Stimulated activated CD4-positive, alpha-beta T cell treated with anti-CD3 and anti-CD28 coated beads, Interleukin-2, amount 100 ng/mL, for 24 hours (primary cell): ENCODE data around the gene IFIT1B.

Experiments used
- DNase-seq, 2 donors: peaks; one replicate each; pipeline ENCODE4 v3.0.0-alpha.2; 2020

The IFIT1B gene

DNA sequence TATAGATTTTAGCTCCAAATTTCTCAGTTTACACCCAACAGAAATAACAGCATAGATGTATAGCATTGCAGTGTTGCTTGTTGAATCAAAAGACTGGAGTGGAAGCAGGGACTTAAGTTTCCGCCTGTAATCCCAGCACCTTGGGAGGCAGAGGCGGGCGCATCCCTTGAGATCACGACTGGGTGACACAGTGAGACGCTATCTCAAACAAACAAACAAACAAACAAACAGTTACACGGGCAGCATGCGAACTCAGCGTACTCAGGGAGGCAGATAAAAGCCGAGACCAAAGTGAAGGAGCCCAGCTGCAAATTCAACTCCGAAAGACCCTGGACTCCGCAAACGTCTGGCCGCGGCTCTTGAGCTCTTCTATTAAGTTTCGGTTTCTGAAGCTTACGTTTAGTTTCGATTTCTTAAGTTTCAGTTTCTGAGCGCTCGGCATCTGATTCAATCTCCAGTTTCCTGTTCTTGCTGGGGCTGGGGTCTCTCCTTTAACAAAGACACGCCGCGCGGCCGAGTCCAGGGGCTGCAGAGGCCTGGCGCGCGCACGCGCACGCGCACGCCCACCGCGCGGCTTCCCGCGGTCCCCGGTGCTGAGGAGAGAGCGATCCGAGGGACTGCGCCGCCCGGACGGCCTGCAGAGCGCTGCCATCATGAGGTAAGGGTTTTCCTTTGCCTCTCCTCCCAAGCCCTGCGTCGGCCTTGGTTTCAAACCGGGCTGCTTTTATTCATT lies 36.5 kb downstream of the IFIT1B start, which contains the start of gene IFIT5:
IFIT5 (plus strand) TSS at position 423 of the 733 bp plus-strand sequence; CDS start at position 654, 231 bp downstream.
- DNase-seq, result peak; percentile 65

DNA sequence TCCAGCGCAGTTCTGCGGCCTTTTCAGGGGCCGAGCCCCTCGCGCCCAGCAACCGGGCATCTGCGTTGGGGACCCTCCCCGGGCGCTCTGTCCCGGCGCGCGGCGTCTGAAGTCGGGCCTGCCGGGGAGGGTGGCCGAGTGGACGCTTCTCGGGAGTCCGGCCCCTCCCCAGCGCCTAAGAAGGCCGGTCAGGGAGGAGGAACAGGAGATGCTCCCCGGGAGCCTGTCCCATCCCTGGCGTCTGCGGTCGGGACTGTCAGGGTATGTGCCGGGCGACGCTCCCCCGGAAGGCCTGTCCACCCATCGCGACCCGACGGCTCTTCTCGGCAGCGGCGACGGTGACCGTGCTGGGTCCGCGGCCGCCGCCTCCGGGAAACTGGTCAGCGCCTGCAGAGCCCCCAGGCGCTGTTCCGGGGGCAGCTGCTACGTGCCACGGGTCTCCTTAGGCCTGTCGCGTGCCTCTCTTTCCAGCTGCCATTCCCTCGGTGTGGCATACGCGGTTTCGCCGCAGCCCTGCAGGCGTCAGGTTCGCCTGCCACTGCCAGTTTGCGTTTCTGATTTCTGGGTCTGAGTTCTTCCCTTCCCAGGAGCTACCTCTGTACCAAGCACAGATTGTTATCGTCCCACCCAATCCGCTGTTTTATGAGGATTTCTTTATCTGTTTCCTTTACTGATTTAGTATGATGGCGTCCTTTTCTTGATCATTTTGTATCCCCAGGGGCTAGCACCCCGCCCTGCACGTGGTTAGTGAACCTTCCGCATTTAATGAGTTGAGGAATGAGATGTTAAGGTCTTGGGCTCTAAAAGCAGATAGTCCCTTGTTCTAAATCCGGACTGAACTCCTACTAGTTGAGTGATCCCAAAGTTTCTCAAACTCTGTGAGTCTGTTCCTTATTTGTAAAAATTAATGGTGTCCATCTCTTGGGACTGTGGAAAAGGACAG lies 37.3 kb downstream of the IFIT1B start:
- peak; percentile 39 to 49 for DNase-seq

DNA sequence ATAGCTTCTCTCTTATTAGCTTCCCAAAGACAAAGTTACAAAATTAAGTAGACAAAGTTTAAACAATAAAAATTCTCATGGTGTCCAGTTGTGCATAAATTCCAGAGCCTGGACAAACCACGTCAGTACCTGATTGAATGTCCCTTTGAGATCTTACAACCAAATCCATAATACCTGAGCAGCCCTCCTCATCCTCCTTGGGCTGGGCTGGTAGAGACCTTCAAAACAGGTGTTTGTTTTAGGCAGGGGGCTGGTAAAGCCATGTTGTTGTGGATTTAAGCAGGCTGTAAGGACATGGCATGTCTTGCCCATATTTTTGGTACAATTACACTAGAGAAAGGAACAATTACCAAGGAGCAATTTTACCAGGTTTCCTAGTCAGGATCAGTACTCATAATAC lies 38.6 kb downstream of the IFIT1B start:
- no peak for DNase-seq

DNA sequence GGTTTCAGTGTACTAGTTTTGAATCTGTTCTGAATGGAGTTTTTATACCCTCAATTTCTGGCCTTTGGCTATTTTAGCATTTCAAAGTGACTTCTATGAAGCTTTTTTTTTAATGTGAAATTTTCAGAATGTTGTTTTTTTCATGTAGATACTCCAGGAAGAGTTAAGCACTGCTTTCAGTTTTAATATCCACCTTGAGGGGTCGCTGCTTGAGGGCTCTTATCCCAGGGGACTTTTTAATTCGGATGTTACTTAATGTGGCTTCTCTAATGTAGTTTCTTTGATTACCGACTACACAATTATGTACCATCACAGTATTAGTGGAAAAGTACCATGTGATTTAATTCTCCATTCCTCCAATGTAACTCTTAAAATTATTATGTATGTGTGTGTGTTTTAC lies 41.7 kb downstream of the IFIT1B start:
- no peak for DNase-seq

DNA sequence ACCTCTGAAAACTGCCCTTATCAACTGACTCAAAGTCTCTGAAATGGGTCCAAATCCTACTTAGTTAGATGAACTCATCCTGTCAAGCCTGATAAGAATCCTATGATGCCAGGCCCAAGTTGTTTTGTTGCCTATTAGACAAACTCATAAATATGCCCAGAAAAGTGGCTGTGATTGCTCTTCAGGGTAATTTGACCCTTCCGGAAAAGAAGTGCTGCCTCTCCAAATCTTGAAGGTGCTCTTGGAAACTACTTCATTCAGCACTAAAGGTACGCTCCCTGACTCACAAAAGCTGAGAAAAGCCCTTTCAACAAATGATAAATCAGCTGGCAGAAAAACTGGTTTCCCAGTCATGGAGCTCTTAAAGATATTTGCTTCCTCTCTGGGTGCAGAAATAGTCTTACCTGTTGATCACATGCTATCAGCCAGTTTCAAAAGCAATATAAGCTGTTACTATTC lies 43.2 kb downstream of the IFIT1B start:
- no peak for DNase-seq

DNA sequence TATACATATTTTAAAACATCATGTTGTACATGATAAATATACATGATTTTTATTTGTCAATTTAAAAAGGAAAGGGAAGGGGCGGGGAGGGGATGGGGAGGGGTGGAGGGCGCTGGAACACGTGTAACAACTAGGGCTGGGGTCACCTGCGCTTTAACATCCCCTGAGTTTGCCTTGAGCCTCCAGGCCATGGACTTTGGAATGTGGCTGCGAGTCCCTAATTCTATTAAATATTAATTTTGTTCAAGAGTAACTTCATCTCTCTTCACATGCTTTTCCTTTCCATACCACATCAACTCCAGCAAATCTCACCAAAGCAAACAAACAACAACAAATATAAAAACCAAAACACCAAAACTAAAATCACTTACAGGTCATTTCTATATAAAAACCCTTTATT lies 47.1 kb downstream of the IFIT1B start:
- DNase-seq, result no peak

DNA sequence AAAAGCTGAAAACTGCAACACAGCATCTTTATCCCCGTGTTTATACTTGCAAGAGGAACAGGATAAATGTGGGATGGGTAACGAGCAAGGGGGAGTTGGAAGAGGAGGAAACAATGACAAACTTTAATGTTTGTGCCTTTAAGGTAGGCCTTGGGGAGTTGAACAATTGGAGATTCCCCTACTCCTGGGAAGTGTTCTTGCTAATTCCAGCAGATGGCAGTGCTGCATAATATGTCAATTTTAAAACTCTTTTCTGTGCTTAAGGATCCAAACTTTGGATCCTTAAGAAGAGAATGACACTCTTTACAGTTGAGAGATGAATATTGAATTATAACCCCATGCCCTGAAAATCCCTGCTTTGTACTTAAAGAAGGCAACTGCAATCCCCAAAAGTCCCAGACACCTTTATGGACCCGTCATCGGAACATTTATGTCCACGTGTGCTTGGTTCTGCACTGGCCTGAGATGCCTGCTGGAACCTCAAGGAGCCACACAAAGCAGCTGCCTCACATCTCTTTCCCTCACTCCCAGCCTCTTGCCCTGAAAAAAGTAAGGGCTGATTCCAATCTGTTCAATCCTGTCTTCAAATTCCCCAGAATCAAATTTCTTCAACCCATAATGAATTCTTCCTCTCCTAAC lies 48.5 kb downstream of the IFIT1B start:
- no peak for DNase-seq

DNA sequence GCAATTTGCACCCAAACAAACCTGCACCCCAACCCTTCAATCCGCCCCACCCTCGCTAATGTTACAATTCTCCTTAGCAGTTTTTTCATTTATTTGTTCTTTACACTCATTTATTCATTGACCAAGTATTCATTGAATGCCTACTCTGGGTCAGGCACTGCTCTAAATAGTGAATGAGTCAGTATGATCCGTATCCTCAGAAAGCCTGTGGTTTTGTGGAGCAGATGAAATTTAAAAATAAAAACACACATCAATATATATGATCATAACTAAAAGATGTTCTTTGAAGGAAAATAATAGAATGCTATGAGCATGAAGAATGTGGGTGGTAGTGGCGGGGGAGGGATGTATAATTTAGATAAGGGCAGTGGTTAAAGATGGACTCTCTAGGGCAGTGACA lies 49.8 kb downstream of the IFIT1B start:
- no peak for DNase-seq

DNA sequence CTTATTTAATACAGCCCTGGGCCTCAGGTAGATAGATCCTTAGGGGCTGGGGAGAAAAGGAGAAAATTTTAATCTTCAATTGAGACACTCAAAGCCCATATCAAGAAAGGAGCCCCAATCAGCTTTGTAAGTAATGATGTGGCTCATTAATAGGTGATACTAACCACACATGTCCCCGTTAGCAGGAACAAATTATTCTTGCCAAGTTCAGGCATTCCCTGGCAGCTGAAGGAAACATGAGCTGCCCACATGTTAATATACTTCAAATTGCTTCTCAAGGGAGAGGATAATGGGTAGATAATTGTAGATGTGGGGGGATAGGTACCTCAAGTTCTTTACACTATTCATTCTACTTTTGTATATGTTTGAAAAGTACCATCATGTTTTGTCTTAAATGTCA lies 51.0 kb downstream of the IFIT1B start:
- no peak for DNase-seq

DNA sequence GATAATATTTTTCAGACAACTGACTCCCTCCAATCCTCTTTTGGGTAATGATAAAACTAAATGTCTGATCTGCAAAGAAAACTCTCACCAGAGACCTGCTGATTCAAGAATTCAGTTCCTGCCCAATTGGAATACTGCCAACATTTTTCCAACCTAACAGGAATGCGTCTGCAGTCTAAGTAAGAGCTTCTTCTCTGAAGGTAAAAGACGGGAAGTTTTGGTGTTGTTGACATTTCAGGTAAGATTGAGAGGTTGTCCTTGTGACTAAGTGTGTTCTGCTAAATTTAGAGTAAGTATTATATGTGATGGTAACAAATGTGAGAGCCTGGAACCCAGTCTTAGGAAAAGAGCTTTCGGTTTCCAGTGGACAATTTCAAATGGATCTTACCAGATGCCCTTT lies 54.1 kb downstream of the IFIT1B start:
- no peak for DNase-seq
